ENCODE results near the gene PPM1B.
"Not testable (repeated sequence)": the region's sequence is repeated elsewhere in the genome, so short reads cannot be mapped to it uniquely, and the experiment has no call there.

The PPM1B gene
- 35.0 to 41.6 reads per million in 2 donors for total RNA-seq

DNA sequence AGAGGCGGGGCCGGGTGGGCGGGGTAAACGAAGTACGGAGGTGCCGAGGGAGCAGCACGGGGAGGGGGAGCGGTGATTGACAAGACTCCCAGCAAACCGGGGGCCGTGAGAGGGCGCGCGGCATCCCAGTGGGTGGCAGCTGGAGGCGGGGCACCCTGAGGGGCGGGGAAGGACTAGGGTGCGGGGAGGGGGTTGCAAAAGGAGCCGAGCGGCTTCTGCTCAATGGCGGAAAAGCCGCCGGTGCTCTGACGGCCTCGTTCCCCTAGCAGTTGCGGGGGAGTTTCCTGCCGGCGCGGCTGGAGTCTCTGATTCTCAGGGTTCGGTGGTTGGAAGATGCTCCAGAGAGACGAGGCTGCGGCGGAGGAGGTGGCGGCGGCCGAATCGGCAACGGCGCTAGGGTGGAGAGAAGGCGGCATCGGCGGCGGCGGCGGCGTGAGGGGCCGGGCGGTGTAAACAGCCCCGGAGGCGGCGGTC is at the start of gene PPM1B:
TSS of gene PPM1B (plus strand) at position 195 of the 474 bp plus-strand sequence. CDS start 32,325 bp downstream, outside the sequence.
- peak; percentile 98 for DNase-seq

DNA sequence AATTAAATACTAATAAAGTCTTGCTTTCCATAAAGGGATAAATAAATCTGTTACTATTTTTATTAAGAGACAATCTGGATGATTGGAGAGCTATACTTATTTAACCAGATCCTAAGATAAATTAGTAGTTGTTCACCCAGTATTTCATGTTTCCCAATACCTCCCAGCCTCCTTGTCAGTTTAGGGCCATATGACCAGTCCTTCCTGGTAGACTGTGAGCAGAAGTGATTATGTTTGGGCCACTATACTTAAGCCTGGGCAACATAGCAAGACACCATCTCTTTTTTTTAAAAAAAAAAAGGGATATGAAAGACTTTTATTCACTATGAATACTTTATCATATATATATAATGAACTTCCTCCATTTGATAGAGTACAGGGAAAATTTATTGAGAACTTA is 48.8 kb upstream of the PPM1B start:
- DNase-seq, result no peak

DNA sequence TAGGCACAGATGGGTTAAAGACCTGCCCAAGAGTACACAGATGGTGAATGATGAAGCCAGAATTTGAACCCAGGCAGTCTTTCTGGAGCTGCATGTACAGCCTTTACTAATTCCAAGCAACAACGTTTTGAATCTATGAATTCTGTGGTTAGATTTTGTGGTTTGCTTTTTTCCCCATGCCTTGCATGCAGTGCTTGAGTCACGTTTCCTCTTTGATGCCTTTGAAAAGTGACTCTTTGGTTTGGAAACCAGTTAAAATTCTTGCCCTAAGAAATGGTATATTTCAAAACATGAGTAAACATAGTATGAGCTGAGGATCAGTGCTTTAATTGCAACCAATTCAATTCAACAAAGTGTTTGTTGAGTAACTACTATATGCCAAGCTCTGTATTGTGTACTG is 48.2 kb upstream of the PPM1B start:
- no peak for DNase-seq

DNA sequence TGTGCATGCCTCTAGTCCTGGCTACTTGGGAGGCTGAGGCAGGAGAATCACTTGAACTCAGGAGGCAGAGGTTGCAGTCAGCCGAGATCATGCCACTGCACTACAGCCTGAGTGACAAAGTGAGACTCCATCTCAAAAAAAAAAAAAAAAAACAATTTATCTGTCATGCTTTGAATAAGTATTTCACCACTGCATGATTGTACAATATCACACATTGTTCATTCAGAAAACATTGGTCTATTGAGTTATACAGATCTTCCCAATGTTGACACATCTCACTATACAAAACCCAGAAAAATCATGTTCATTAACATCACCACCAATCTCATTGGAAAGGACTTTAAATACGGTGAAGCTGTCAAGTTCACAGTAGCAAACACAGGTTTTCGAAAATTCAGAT is 46.8 kb upstream of the PPM1B start:
- no peak for DNase-seq

DNA sequence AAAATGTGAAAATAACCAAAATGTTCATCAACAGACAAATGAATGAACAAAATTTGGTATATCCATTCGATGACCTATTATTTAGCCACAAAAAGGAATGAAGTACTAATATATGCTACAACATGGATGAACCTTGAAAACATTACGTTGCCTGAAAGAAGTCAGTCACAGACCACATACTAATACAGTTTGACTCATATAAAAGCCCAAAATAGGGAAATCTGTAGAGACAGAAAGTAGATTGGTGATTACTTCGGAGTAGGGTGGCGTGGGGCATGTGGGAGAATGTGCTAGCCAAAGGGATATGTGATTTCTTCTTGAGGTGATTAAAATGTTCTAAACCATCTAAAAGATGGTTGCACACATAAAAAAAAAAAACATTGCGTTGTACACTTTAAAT is 44.2 kb upstream of the PPM1B start:
- DNase-seq, result no peak

DNA sequence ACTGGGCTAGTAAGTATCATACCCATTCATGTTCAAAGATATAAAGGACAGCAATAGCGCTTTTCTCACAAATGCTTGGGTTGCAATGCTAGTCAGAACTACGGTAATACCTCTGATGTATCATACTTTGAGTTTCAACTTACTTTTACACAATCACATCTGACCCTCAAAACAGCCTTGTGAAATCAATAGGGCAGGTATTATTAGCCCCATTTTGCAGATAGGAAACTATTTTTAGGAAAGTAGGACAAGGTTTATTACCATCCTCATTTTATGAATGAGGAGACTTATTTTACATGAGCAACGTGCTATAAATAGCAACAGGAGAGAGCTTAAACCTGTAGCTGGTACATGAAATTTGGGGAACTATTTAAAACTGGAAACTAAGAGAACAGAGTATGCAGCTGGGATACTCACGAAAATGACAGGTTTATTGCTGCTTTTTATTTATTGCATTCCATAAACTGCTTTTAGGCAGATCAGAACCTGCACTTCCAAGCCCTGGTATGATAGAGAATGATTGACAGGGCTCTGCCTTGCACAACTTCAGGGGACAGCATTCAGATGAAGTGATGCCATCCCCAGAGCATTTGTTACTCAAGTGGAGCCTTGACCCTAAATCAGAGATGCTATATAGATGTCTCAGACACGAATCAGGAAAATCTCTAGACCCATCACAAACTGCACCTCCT is 42.4 kb upstream of the PPM1B start:
- no peak for DNase-seq

DNA sequence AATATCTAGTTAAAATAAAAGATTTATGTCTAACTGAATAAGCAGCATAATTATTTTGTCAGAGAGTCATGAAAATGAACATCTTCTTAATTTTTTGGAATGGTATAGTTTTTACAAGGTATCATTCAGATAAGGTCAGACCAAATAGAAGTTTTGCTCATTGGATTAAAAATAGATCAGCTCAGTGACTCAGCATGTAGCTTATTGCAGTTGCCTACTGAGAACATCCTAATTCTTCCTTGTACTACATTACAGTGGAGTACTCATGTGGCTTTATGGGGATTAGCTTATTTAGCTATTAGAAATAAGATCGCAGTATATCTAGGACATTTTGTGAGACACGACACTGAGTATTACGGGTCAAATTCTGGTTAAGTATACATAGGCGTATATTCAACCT is 38.2 kb upstream of the PPM1B start:
- no peak for DNase-seq

DNA sequence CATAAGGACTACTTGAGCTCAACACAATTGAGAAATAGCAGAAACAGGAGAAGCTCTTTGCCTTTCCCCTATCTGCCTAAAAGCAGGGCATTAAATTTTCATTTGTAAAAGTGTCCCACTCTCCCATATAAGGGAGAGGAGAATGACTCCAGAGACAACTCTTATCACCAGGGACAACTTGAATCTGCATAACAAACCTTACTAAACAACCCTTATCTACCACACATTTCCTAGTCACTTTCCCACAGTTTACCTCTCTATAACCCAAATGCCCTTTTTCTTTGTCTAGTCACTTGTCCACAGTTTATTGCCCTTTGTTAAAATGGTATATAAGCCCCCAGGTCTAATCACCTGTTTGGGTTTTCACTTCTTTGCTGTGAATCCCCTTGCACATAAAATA is 37.5 kb upstream of the PPM1B start:
- no peak for DNase-seq

DNA sequence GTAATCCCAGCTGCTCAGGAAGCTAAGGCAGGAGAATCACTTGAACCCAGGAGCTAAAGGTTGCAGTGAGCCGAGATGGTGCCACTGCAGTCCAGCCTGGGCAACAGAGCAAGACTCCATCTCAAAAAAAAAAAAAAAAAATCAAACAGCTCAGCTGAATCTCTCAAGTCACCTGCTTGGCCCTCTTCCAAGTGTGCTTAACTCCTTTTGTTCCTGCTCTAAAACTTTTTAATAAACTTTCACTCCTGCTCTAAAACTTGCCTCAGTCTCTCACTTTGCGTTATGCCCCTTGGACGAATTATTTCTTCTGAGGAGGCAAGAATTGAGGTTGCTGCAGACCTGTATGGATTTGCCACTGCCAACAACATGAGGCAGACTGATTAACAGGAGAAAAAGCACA is 35.1 kb upstream of the PPM1B start:
- not testable (repeated sequence) for DNase-seq

DNA sequence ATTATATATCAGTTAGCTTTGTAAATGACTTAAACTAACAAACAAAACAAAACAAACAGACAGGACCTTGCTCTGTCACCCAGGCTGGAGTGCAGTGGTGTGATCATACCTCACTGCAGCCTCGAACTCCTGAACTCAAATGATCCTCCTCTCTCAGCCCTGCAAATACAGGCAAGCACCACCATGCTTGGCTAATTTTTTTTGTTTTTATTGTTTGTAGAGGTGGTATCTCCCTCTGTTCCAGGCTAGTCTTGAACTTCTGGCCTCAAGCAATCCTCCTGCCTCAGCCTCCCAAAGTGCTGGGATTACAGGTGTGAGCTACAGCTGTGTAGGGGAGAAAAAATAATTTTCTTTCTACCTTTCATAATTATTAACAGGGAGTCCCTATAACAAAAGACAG is 33.8 kb upstream of the PPM1B start:
- DNase-seq, result no peak

DNA sequence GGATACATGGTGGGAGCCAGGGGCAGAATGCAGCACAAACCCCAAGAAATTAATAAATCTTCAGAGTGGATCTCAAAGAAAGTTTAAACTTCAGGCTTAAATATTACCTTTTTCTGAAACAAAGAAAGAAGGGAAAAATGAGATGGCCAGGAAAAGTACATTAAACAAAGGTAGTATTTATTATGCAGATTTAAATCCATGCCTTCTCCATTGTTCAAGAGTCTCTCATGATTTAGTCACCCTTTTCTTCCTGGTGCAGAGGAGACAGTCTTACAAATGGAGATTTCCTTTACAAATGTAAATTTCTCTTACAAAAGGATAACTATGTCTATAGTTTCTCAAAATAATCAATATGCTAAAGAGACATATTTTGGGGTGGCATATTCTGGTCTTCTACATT is 33.4 kb upstream of the PPM1B start:
- no peak for DNase-seq

DNA sequence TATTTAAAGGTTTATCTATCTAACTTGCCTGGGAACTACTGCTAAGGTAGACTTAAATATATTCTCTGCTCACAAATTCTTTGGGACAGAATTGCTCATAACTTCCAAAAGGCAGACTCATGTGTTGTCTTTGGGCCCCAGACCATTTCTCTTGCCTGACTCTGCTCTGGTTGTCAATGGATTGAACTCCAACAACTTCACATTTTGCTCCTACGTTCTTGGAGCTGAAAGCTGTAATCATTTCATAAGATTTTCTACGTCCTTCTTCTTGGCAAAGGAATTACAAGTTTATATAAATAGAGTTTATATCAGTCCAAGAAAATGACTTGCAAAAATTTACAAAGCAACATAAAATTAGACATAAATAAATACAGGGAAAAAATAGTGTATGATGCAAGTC is 32.9 kb upstream of the PPM1B start:
- no peak for DNase-seq

DNA sequence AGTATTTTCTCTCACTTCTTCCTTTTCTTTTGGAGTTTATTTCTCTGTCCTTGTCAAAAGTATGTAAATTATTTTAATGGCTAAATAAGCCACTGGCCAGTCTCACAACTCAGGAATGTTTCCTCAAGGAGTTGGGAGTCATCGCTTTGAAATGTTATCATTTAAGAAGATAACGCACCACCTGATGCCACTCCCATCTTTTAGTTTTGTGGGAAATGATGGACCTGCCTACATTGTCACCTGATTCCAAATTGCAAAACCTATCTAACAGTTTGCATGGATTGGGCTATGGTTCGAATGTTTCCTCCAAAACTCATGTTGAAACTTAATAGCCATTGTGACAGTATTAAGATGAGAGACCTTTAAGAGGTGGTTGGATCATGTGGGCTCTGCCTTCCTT is 32.4 kb upstream of the PPM1B start:
- no peak for DNase-seq

DNA sequence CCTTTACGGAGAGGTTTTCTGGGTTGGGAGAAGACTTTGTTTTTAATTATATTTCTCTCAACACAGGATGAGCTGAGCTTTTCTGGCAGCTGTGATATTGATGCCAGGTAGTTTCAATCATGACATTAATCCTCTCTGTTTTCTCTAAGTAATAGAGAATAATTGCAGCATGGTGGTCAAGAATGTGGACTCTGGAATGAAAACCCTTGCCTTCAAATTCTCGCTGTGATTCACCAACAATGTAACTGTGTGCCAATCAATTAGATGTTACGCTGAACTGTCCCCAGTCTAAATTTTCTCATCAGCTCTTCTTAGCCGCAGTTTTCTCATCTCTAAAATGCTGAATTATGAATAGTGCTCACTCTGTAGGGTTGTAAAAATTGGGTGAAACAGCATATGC is 31.6 kb upstream of the PPM1B start:
- DNase-seq, result no peak

DNA sequence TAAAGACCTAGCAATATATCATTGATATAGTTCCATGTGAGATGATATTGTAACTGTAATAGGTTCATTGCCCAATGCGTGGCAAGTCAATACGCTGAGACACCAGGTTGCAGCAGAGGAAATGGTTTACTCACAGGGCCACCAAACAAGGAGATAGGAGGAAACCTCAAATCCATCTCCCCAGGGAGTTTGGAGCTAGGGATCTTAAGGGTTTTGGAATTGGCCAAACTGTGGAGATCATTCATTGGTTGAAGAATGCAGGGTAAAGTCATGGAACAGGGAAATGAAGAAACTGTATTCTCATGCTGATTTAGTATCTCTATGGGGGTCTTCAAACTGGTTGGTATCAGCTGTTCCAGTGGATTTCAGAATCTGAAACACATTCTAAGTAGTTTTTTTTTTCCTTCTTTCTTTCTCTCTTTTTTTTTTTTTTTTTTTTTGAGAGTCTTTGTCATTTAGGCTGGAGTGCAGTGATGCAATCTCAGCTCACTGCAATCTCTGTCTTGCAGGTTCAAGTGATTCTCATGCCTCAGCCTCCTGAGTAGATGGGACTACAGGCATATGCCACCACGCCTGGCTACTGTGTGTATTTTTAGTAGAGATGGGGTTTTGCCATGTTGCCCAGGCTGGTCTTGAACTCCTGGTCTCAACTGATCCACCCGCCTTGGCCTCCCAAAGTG is 30.7 kb upstream of the PPM1B start:
- no peak for DNase-seq

DNA sequence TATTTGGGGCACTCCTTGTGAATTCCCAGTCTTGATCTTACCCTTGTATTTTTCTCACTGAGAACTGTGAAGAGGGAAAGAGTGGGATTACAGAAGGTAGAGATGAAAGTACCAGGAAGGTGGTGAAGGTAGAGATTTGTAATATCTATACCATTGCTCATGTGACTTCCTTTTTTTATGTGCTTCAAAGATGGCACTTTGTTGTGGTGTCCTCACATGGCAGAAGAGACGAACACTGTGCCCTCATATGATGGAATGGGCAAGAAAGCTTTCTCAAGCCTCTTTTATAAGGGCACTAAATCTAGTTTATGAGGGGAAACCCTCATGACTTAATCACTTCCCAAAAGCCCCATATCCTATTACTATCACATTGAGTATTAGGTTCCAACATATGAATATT is 28.9 kb upstream of the PPM1B start:
- no peak for DNase-seq

DNA sequence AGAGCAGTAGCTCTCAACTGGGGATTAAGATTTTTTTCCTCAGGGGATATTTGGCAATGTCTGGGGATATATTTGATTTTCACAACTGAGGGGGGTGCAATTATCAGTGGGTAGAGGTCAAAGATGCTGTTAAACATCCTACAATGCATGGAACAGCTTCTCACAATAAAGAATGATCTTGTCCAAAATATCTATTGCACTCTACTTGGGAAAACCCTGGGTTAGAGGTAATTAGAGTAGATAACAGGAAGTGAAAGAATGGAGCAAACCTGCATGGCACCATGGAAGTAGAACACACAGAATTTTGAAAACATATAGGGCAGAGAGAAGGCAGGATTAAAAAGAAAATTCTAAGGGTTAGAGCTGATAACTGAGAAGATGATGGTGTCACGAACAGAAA is 26.4 kb upstream of the PPM1B start:
- no peak for DNase-seq

DNA sequence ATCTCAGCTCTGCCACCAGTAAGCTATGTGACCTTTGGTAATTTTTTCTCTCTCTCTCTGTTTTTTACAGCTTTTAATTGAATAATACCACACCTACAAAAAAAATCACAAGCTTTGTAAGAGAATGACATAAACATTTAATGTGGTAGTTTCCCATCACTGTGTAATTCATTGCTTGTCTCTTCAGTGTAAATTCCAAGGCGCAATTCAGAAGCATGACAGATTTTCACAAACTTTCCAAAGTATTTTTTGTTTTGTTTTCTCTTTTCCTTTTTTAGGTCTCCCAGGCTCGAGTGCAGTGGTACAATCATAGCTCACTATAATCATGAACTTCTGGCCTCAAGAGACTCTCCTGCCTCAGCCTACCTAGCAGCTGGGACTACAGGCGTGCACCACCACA is 25.0 kb upstream of the PPM1B start:
- DNase-seq, result no peak

DNA sequence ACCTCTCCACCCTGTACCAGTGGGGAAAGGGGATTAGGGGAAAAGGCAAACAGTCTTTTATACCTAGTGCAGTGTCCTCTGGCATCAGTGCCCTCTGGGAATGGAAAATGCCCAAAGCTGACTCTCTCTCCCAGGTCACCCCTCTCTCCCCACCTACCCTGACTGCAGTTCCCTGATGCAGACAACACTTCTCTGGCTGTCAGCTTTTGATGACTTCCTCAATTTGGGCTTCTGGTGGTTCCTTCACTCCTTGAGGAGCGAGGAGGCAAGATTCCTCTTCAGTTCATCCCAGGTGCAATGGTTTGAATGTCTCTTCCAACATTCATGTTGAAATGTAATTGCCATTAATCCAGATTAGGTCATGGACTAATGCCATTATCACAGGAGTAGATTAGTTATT is 19.7 kb upstream of the PPM1B start:
- DNase-seq, result no peak

DNA sequence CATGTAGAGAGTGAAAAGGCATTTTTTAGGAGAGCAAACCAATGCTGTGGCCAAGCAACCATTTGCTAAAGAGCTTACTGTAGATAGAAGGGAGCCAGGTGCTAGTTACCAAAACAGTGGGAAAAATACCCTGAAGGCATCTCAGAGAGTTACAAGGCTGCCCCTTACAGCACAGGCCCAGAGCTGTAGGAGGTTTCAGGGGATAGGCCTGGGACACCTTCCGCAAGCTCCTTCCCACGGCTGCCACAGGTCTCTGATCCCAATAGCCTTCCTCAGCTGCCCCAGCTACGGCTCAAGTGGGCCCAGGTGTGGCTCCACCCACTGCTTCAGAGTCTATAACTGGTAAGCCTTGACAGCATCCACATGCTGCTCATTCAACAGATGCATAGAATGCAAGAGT is 18.2 kb upstream of the PPM1B start:
- DNase-seq, result no peak

DNA sequence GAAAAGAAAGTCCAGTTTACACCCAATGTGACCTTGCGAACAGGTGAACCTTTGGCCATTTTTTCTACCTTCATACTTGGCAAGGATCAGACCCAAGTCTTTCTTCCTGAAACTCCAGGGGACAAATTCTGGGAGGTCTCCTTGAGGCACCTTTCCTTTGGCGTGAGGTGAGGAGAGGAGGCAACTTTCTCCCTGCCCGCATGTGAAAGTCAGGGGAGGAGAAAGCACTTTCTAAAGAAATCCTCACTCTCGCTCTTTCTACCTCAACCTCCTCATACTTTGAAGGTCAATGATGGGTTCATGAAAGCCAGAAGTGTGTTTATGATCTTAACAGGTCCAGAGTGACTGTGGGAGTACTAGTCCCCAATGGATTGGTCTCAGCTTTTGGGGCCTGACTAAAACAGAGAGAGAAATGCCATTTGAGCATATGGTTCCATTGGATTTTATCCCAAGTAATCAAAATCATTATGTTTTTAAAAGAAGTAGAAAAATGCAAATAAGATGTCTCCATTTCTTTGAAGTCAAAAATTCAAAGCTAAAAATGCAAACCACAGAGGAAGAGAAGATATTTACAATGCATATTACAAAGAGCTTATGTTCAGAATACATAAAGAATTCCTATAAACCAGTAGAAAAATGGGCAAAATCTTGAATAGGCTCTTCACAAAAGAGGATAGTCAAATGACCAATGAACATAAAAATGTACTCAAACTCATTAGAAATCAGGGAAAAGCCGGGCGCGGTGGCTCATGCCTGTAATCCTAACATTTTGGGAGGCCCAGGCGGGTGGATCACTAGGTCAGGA is 15.6 kb upstream of the PPM1B start:
- DNase-seq, result no peak

DNA sequence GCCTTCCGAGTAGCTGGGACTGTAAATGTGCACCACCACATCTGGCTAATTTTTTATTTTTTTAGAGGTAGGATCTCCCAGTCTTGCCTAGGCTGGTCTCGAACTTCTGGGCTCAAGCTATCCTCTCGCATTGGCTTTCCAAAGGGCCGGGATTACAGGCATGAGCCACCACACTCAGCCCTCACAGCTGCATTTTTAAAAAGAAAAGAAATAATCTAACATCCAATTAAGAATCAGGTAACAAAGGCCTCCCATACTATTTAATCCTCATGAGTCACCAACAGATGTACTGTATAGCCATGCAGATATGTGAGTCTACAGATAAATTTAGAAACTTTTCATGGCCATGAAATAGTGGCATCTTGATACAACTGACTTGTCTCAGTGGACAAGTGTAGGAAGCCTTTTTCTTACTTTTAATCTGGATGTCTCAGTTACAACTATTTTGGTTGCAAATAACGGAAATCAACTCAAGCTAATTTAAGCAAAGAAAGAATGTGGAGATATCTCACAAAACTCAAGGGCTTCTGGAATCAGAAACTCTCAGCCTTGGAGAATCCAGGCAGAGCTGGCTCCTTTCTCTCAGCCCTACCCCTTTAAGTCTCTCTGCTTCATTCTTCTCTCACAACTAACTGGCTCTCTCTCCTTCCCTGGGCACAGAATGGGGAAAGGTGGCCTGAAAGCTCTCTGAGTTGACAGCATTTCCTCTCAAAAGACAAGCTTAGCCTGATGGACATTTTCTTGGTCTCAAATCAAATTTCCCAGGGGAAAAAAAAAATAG is 12.8 kb upstream of the PPM1B start:
- no peak for DNase-seq

DNA sequence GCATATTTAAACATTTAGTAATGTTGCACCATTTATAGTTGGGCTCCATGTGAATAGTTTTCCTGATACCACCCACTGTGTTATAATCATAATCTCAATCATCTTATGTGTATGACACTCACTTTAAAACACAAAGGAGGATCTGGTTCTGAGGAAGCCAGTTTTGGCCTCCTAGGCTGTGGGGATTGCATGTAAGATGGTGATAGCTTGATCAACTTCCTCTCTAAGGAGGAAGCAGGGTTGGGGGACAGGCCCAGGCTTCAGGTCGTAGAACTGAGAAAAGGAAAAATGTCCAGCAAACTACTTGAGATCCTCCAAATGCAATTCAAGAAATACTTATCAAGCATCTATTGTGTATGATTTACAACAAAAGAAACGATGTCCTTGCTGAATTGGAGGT is 4.9 kb upstream of the PPM1B start:
- DNase-seq, result no peak

All from activated gamma-delta T cell (primary cell).